OCI-LY1 (cell line): ENCODE data around the gene HEPACAM.

Source experiments
- CTCF ChIP-seq: fragments of 200-600 bp; sonication (generic), shearing (Covaris generic); IDR thresholded peaks from 2 replicates; pipeline ENCODE4 v1.5.1; 2017; ENCODE audit warnings: mild to moderate bottlenecking, antibody characterized with exemption, low read length, moderate library complexity, mixed read lengths
- EZH2 ChIP-seq: fragments of 200-600 bp; sonication (generic), shearing (Covaris generic); IDR thresholded peaks from 2 replicates; pipeline ENCODE4 v1.8.0; 2017; ENCODE audit warnings: borderline replicate concordance, mixed run types, mild to moderate bottlenecking, antibody characterized with exemption, low read length, moderate library complexity, mixed read lengths

- TF ChIP-seq CTCF (no peak), EZH2 (no peak)
Measured at GRCh38 chr11:124869331-124869730, 66.5 kb downstream of the HEPACAM start.
